Tibial artery (tissue), 4 donors: ENCODE measurements around the gene ZDHHC18.
A peak's percentile ranks its signal among the peaks of the same experiment; 100 is the strongest.

Source experiments
- DNase-seq, 2 donors: peaks; one replicate each; pipeline ENCODE4 v3.0.0-alpha.2; 2019
- H3K27ac ChIP-seq, 2 donors: fragments of 200-600 bp; sonication (generic) in 1 of 2; 1 replicate in 1 of 2; 2 replicates in 1 of 2; pipeline ENCODE4 v1.5.1; 2018 to 2019; ENCODE audit warnings: mild to moderate bottlenecking in 1 of 2
- H3K27me3 ChIP-seq, 2 donors: fragments of 200-600 bp; sonication (generic) in 1 of 2; one replicate each; pipeline versions ENCODE4 v1.5.1 to v1.6.0; 2016 to 2019
- H3K36me3 ChIP-seq, 3 donors: fragments of 200-600 bp; sonication (generic) in 2 of 3; one replicate each; pipeline ENCODE4 v1.5.1; 2016 to 2019; ENCODE audit warnings: mild to moderate bottlenecking in 2 of 3
- H3K4me1 ChIP-seq, 4 donors: fragments of 200-600 bp; sonication (generic) in 2 of 4; 1 replicate in 3 of 4; 2 replicates in 1 of 4; pipeline ENCODE4 v1.5.1; 2016 to 2019
- H3K4me3 ChIP-seq, 2 donors: fragments of 200-600 bp; sonication (generic) in 1 of 2; 1 replicate in 1 of 2; 2 replicates in 1 of 2; pipeline ENCODE4 v1.5.1; 2018 to 2019; ENCODE audit warnings: mild to moderate bottlenecking in 2 of 2
- H3K9me3 ChIP-seq, 3 donors: fragments of 200-600 bp; sonication (generic) in 1 of 3; one replicate each; pipeline ENCODE4 v1.5.1; 2016 to 2019
- CTCF ChIP-seq, 2 experiments: fragments of 200-600 bp in 1 of 2; fragments of 450-650 bp in 1 of 2; IDR thresholded peaks; one replicate each; pipeline ENCODE4 v1.5.1; 2017 to 2019; ENCODE audit warnings: antibody characterized with exemption in 2 of 2, mild to moderate bottlenecking in 1 of 2, moderate library complexity in 1 of 2
- intact Hi-C: fragments of 100-400 bp; cut with DNase I; formaldehyde crosslinking; loops from one replicate; pipeline ENCODE4 v1.15.0; 2023; ENCODE audit warnings: low total_unique reads

ZDHHC18 gene

GRCh38 chr1:26894263-26894662, 67.8 kb downstream of the ZDHHC18 start:
- no peak for DNase-seq
- Histone ChIP-seq H3K27me3 (no peaks in the 10 kb centered on the region), H3K9me3 (no peaks in the 10 kb centered on the region), H3K36me3 (peaks cover 37 to 74% (median 51%) of the 10 kb centered on the region in 3 donors), H3K4me1 (peaks cover 0 to 17% (median 13%) of the 10 kb centered on the region in 4 donors), H3K4me3 (no peak overlapping the region), H3K27ac (no peak overlapping the region)
- intact Hi-C loops, result no loop called here
- no peak for TF ChIP-seq CTCF (IDR thresholded peaks at IDR 0.05)

GRCh38 chr1:26897351-26897750, 70.9 kb downstream of the ZDHHC18 start:
- intact Hi-C loops, result no loop called here
- Histone ChIP-seq H3K36me3 (peaks cover 37 to 65% (median 45%) of the 10 kb centered on the region in 3 donors), H3K9me3 (no peaks in the 10 kb centered on the region), H3K27ac (no peak overlapping the region), H3K4me3 (no peak overlapping the region), H3K4me1 (peaks cover 0 to 19% (median 18%) of the 10 kb centered on the region in 4 donors), H3K27me3 (no peaks in the 10 kb centered on the region)
- no peak for TF ChIP-seq CTCF (IDR thresholded peaks at IDR 0.05)
- no peak for DNase-seq

GRCh38 chr1:26900001-26900814, 73.7 kb downstream of the ZDHHC18 start, which contains the start of gene GPATCH3:
GPATCH3 (minus strand) TSS chr1:26900467; CDS start chr1:26900442, 25 bp downstream.
- peak within 1 kb of the TSS; percentile 71 to 75 for H3K27ac ChIP-seq
- no peaks in the 10 kb centered on the region for H3K9me3 ChIP-seq
- peaks cover 20 to 36% (median 21%) of the 10 kb centered on the region in 3 donors for H3K36me3 ChIP-seq
- intact Hi-C loops, result loop anchor here (2.0 kb wide), 1 partner anchor 21 kb away; the partner anchor contains the start of gene NUDC
- H3K27me3 ChIP-seq, result no peaks in the 10 kb centered on the region
- peaks cover 0 to 19% (median 18%) of the 10 kb centered on the region in 4 donors for H3K4me1 ChIP-seq
- DNase-seq, result peak; percentile 93 to 96
- TF ChIP-seq CTCF (IDR thresholded peaks at IDR 0.05), result no peak
- peak within 1 kb of the TSS; percentile 78 to 80 for H3K4me3 ChIP-seq

GRCh38 chr1:26900815-26901511, 74.5 kb downstream of the ZDHHC18 start:
- Histone ChIP-seq H3K4me3 (peak overlapping the region; percentile 78 to 80), H3K27ac (peak overlapping the region; percentile 71 to 75), H3K9me3 (no peaks in the 10 kb centered on the region), H3K27me3 (no peaks in the 10 kb centered on the region), H3K36me3 (peaks cover 12 to 29% (median 16%) of the 10 kb centered on the region in 3 donors), H3K4me1 (peaks cover 0 to 19% (median 18%) of the 10 kb centered on the region in 4 donors)
- DNase-seq, result no peak
- intact Hi-C loops, result loop anchor here (2.0 kb wide), 1 partner anchor 20 kb away; the partner anchor contains the start of gene NUDC
- no peak for TF ChIP-seq CTCF (IDR thresholded peaks at IDR 0.05)
